ENCODE results near the gene GRK6.

The GRK6 gene

DNA sequence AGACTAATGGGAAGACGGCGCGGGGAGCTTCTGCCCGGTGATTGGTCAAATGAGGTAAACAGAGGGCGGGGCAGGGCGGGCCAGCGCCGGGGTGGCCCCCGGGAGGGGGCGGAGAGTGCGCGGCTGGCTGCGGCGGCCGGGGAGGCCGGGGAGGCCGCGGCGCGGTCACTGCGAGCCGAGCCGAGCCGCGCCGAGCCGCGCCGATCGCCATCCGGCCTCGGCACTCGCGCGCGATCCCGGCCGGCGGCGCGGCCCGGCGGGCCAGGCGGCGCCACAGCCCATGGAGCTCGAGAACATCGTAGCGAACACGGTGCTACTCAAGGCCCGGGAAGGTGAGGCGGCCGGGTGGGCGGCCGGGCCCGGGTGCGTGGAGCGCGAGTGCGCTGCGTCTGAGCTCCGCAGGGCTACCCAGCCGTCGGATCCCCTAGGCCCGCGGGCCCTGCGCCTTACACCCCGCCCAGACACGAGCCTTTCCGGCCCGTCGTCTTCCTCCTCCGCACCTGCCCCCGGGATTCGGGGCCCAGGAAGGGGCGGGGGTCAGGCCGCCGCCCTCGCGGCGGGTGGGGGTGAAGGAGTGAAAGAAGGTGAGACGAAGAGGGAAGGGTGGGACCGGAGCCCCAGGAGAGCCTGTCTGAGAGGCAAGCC, at the start of gene GRK6:
Gene GRK6, plus strand, starts transcription at position 111 of the 645 bp plus-strand sequence. Its CDS starts 170 bp downstream, at position 281.
- in situ Hi-C loops (cut with MboI; ENCODE audit: low sequenced_read_pairs) = no loop called here

DNA sequence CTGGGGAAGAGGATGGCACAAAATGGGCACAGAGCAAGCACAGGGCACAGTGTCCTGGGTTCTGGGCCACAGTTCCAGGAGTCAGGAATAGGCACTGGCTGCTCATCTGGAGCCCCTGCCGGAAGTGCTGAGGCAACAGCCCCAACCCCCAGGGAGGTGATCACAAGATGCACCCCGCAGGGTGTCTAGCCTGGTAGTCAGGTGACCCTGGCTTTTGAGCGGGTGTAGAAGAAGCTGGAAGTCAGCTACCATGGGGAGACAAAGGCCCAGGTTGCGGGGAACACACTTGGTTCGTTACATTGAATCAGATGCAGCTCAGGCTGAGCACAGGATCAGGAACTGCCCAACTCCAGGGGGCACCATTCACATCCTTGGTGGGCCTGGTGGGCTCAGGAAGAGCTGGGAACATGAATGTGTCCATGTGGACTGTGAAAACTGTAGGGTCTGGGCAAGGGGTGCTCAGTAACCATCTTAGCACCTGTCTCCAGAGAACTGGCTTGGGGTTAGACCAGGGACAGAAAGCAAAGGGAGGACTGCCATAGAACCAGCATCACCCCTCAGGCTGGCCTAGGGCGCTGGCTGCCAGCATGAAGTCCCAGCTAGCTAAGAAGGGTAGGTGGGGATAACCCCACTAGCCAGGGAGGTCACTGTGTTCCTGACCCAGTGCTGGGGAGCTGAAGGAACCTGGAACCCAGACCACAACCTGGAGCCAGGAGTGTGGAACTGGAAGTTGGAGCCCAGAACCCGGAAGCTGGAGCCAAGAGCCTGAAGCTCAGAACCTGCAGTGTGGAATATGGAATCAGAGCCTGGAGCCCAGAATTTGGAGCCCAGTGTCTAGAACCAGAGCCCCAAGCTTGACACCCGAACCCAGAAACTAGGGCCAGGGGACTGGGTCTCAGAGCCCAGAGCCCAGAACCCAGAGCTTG, 48.4 kb upstream of the GRK6 start:
- in situ Hi-C loops (cut with MboI; ENCODE audit: low sequenced_read_pairs) = no loop called here

GRCh38 chr5:177378884-177379883, 47.3 kb upstream of the GRK6 start:
- in situ Hi-C loops (cut with MboI; ENCODE audit: low sequenced_read_pairs) = no loop called here

- in situ Hi-C loops (cut with MboI; ENCODE audit: low sequenced_read_pairs) = no loop called here
Measured at GRCh38 chr5:177380805-177381126, 45.7 kb upstream of the GRK6 start.

GRCh38 chr5:177382423-177383029, 44.0 kb upstream of the GRK6 start:
- in situ Hi-C loops (cut with MboI; ENCODE audit: low sequenced_read_pairs) = no loop called here

GRCh38 chr5:177383181-177383580, 43.3 kb upstream of the GRK6 start:
- in situ Hi-C loops (cut with MboI; ENCODE audit: low sequenced_read_pairs) = no loop called here

- in situ Hi-C loops (cut with MboI; ENCODE audit: low sequenced_read_pairs) = no loop called here
Measured at GRCh38 chr5:177384134-177384533, 42.3 kb upstream of the GRK6 start, which contains the start of gene SLC34A1. Gene SLC34A1, plus strand, starts transcription at chr5:177384434. Its CDS starts 1,308 bp downstream, at chr5:177385742.

- in situ Hi-C loops (cut with MboI; ENCODE audit: low sequenced_read_pairs) = no loop called here
Measured at GRCh38 chr5:177385720-177386119, 40.8 kb upstream of the GRK6 start.

GRCh38 chr5:177386542-177386941, 39.9 kb upstream of the GRK6 start:
- in situ Hi-C loops (cut with MboI; ENCODE audit: low sequenced_read_pairs) = no loop called here

GRCh38 chr5:177387405-177387804, 39.1 kb upstream of the GRK6 start:
- in situ Hi-C loops (cut with MboI; ENCODE audit: low sequenced_read_pairs) = no loop called here

- in situ Hi-C loops (cut with MboI; ENCODE audit: low sequenced_read_pairs) = no loop called here
Measured at GRCh38 chr5:177388521-177389052, 37.9 kb upstream of the GRK6 start.

DNA sequence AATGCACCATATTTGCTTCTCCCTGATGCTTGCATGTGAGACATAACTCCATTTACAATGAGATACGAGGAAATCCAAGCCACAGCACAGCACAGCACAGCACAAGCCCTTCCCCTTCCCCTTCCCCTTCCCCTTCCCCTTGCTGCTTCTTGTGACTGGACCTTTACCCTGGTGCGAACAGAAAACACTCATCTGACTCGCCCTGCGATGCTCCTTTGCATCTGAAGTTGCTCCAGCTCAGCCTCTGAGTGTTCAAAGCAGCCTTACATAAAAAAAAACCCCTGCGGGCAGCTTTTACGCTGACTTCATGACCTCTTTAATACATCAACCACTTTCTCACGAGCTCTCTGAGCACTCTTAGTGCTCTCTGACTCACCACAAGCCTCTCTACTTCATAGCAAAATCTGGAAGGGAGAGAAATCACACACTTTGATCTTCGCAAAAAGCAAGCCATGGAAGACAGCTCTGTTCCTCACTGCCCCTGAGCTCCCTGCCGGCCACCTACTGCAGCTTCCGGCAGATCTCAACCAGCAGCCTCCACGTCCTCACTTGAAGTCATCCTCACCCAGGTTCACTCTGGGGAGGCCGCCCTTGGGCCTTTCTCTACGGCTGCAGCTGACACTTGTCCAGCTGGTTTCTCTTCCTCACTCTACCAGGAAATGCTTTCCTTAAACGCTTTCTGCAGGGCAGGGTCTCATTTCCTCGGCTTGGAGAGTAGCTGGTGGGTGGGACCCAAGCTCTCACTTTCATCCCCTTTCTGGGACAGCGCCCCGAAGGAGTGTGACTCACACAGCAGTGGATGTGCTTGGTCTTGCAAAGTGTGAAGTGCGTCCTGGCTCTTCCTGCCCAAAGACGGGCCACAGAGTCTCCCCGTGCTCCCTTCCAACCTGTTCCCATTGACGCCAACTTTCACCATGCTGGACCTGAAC, 37.0 kb upstream of the GRK6 start:
- in situ Hi-C loops (cut with MboI; ENCODE audit: low sequenced_read_pairs) = no loop called here

DNA sequence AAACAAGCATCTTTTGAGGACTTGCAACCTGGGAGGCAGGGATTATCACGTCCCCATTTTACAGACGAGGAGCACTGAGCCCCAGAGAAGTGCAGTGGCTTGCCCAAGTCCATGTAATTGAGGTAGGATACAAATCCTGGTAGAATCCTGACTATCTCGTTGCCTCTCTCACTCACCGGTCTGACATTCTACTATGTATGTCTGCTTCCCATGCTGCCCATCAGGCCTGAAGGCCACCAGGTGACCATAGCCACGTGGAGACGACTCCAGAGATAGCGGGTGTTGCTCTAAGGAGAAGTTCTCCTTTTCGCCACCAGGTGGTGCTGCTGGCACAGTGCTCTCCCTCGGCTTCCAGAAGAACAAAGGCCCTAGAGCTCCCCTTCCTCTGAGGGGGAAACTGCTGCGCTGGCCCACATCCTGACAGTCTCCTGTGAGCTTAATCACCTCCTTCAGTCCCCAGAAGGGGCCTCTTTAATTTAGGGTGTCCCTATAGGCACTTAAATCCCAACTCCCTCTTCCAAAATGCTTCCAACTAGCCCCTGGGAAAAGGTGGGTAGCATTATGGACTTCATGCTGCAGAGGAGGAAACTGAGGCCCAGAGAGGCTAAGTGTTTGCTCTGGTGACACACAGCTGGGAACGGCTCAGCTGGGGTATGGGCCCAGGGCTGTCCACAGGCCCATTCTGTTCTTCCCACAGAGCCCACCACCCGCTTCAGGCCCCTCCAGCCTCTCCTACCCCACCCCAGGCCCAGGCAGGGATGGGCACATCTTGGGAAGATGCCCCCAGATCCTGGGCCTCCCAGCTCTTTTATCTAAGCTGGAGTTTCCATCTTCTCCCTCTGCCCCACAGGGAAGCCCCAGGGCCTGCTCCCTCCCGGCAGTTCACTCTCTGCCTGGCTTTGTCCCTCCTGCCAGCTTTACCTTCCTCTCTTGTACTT, 35.8 kb upstream of the GRK6 start:
- in situ Hi-C loops (cut with MboI; ENCODE audit: low sequenced_read_pairs) = no loop called here

DNA sequence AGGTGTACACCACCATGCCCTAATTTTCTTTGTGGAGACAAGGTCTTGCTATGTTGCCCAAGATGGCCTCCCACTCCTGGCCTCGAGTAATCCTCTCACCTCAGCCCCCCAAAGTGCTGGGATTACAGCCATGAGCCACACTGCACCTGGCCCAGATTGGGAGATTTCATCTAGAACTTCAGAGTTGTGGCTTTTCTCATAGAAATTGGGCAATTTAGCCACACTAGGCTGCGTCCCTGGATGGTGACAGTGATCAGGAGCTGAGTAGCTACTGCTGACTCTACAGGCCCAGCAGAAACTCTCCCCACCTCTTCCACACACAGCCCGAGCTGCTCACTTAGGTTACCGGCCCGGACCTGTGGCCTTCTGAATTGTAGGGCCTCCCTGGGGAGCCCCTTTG, 33.7 kb upstream of the GRK6 start:
- in situ Hi-C loops (cut with MboI; ENCODE audit: low sequenced_read_pairs) = no loop called here

- in situ Hi-C loops (cut with MboI; ENCODE audit: low sequenced_read_pairs) = no loop called here
Measured at GRCh38 chr5:177393206-177393765, 33.2 kb upstream of the GRK6 start.

DNA sequence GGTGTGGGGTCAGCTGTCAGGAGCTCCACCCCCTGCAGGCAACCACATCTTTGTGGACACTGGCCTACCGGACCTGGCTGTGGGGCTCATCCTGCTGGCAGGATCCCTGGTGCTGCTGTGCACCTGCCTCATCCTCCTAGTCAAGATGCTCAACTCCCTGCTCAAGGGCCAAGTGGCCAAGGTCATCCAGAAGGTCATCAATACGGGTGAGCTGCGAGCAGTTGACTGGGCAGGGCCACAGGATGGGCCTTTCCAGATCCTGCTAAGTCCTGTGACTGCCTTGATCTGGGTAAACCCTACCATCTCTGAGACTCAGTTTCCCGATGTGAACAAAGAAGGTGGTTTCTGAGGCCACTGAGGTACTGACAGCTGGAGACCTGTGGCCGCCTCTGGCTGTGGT, 32.5 kb upstream of the GRK6 start:
- in situ Hi-C loops (cut with MboI; ENCODE audit: low sequenced_read_pairs) = no loop called here

GRCh38 chr5:177396078-177396477, 30.4 kb upstream of the GRK6 start:
- in situ Hi-C loops (cut with MboI; ENCODE audit: low sequenced_read_pairs) = no loop called here

- in situ Hi-C loops (cut with MboI; ENCODE audit: low sequenced_read_pairs) = no loop called here
Measured at GRCh38 chr5:177396807-177397206, 29.7 kb upstream of the GRK6 start.

All from hTERT RPE-1 (cell line).